ENCODE measurements around the gene ZNF740. TPM values are rescaled to one million over a fixed set of nuclear protein-coding genes. Genes with fewer than 3 reads are reported as not detected.
"Not testable (repeated sequence)": the region's sequence is repeated elsewhere in the genome, so short reads cannot be mapped to it uniquely, and the experiment has no call there.

Gene ZNF740
- total RNA-seq, 4 donors from 2014 or later = 14.9 to 27.7 (median 17.4) TPM

- Histone ChIP-seq H3K4me3 (no peak overlapping the region), H3K27ac (peak overlapping the region in 3 of 4 donors; percentile 38 to 61 (median 59)), H3K27me3 (no peaks in the 10 kb centered on the region), H3K9me3 (no peaks in the 10 kb centered on the region), H3K36me3 (peaks cover 0 to 54% of the 10 kb centered on the region in 2 donors), H3K4me1 (peaks cover 0 to 38% (median 3%) of the 10 kb centered on the region in 3 donors)
- TF ChIP-seq POLR2A (IDR thresholded peaks at IDR 0.05) (no peak), POLR2AphosphoS5 (IDR thresholded peaks at IDR 0.05) (no peak), CTCF (IDR thresholded peaks at IDR 0.05) (no peak), EP300 (IDR thresholded peaks at IDR 0.05) (no peak)
- no peak for ATAC-seq
- 43 to 46% methylated on average over 2 to 5 of the region's 10 CpGs for WGBS, 2 donors (ENCODE audit: low coverage in 1 of 2)
These were observed 8.7 kb upstream of the ZNF740 start for GRCh38 chr12:53171725-53172329.

DNA sequence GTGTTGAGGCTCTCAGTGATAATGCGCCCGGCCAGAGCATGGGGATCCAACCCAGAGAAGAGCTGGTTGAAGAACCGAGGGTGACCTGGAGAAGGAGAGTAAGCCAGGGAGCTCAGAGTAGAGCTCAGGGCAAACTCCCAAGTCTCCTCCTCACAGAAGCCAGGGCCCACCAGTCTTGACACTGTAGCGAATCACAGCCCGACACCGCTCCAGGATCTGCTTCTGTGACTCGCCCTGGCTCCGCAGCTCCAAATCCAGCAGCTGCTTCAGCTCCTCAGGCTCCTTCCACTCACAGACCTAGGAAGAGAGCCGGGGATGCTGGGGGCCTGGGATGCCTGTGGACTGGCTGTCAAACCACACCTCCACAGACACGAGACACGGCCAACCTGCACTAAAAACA is 8.2 kb upstream of the ZNF740 start:
- Histone ChIP-seq H3K4me1 (peaks cover 0 to 38% (median 3%) of the 10 kb centered on the region in 3 donors), H3K27ac (peak overlapping the region in 3 of 4 donors; percentile 38 to 61 (median 59)), H3K36me3 (peaks cover 0 to 48% of the 10 kb centered on the region in 2 donors), H3K9me3 (no peaks in the 10 kb centered on the region), H3K27me3 (no peaks in the 10 kb centered on the region), H3K4me3 (no peak overlapping the region)
- WGBS, 2 donors (ENCODE audit: low coverage in 1 of 2) = 100% methylated on average over 1 of the region's 11 CpGs; no CpG with 5 or more reads in 1 of the 2 donors
- TF ChIP-seq POLR2AphosphoS5 (IDR thresholded peaks at IDR 0.05) (no peak), POLR2A (IDR thresholded peaks at IDR 0.05) (no peak)
- peak; percentile 74 for ATAC-seq

- H3K27ac ChIP-seq = peak overlapping the region in 2 of 4 donors; percentile 59 to 61
- WGBS, 2 donors (ENCODE audit: low coverage in 1 of 2) = 73 to 95% methylated on average over 4 of the region's 10 CpGs
- no peak for ATAC-seq
These were observed 7.3 kb upstream of the ZNF740 start for GRCh38 chr12:53173085-53173715.

DNA sequence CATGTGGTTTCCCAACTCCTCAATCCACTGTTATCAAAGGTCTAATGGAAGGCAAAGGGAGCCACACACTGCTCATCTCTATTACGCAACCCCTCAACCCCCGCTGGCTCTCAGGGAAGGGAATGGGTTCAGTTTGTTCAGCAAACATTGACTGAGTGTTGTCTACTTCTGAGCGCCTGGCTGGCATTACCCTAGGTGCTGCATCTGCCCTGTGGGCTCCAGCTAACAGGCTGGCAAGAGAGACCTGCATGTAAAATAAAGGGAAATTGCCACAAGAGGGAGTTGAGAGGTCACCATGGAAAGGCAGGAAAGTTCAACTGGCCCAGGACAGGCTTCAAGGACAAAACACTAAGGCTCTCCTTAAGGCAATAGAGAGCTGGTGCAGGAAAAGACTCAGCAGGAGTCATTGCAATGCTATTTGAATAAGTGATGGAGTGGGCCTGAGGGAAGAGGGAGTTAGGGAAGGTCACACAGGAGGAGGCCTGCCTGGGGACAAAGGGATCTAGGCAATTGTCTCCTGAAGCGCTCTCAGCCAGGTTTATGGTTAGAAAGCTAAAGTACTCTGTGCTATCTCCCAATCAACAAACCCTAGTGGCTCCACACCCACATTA is 5.5 kb upstream of the ZNF740 start:
- no peaks in the 10 kb centered on the region for H3K27me3 ChIP-seq
- 73% methylated on average over 3 of the region's 4 CpGs; no CpG with 5 or more reads in 1 of the 2 donors for WGBS, 2 donors (ENCODE audit: low coverage in 1 of 2)
- peaks cover 0 to 30% of the 10 kb centered on the region in 2 donors for H3K36me3 ChIP-seq
- TF ChIP-seq POLR2A (IDR thresholded peaks at IDR 0.05) = no peak
- TF ChIP-seq EP300 (IDR thresholded peaks at IDR 0.05) = no peak
- no peak for TF ChIP-seq POLR2AphosphoS5 (IDR thresholded peaks at IDR 0.05)
- peak in 1 of 4 experiments; percentile 18 for TF ChIP-seq CTCF (IDR thresholded peaks at IDR 0.05)
- H3K9me3 ChIP-seq = no peaks in the 10 kb centered on the region
- ATAC-seq = peak; percentile 42
- H3K4me3 ChIP-seq = no peak overlapping the region
- H3K4me1 ChIP-seq = peaks cover 0 to 52% (median 8%) of the 10 kb centered on the region in 3 donors
- no peak overlapping the region for H3K27ac ChIP-seq

More at GRCh38 chr12:53173085-53173715, 7.3 kb upstream of the ZNF740 start:
- Histone ChIP-seq H3K9me3 (no peaks in the 10 kb centered on the region), H3K36me3 (peaks cover 0 to 41% of the 10 kb centered on the region in 2 donors), H3K4me1 (peaks cover 0 to 38% (median 3%) of the 10 kb centered on the region in 3 donors), H3K4me3 (no peak overlapping the region), H3K27me3 (no peaks in the 10 kb centered on the region)
- TF ChIP-seq CTCF (IDR thresholded peaks at IDR 0.05) = no peak
- no peak for TF ChIP-seq EP300 (IDR thresholded peaks at IDR 0.05)
- no peak for TF ChIP-seq POLR2A (IDR thresholded peaks at IDR 0.05)
- no peak for TF ChIP-seq POLR2AphosphoS5 (IDR thresholded peaks at IDR 0.05)

GRCh38 chr12:53176750-53177149 is 3.8 kb upstream of the ZNF740 start:
- Histone ChIP-seq H3K36me3 (peaks cover 0 to 15% of the 10 kb centered on the region in 2 donors), H3K27ac (no peak overlapping the region), H3K27me3 (no peaks in the 10 kb centered on the region), H3K4me3 (no peak overlapping the region), H3K9me3 (no peaks in the 10 kb centered on the region), H3K4me1 (peaks cover 0 to 52% (median 11%) of the 10 kb centered on the region in 3 donors)
- TF ChIP-seq CTCF (IDR thresholded peaks at IDR 0.05) = no peak
- no peak for TF ChIP-seq POLR2AphosphoS5 (IDR thresholded peaks at IDR 0.05)
- TF ChIP-seq EP300 (IDR thresholded peaks at IDR 0.05) = no peak
- no peak for TF ChIP-seq POLR2A (IDR thresholded peaks at IDR 0.05)
- WGBS, 2 donors (ENCODE audit: low coverage in 1 of 2) = 94 to 95% methylated on average over 3 of the region's 3 CpGs
- no peak for ATAC-seq

- not testable (repeated sequence) for ATAC-seq, H3K27ac ChIP-seq
- WGBS, 2 donors (ENCODE audit: low coverage in 1 of 2) = 84 to 89% methylated on average over 6 of the region's 6 CpGs
These were observed 3.1 kb upstream of the ZNF740 start for GRCh38 chr12:53177447-53177846.

GRCh38 chr12:53178803-53179202 is 1.7 kb upstream of the ZNF740 start:
- H3K27ac ChIP-seq = peak overlapping the region in 1 of 4 donors; percentile 98
- H3K36me3 ChIP-seq = peaks cover 0 to 21% of the 10 kb centered on the region in 2 donors
- H3K9me3 ChIP-seq, H3K4me3 ChIP-seq, ATAC-seq, H3K27me3 ChIP-seq: not testable (repeated sequence)
- WGBS, 2 donors (ENCODE audit: low coverage in 1 of 2) = 92 to 94% methylated on average over 4 to 5 of the region's 14 CpGs
- peaks cover 5 to 54% (median 29%) of the 10 kb centered on the region in 3 donors for H3K4me1 ChIP-seq

More at GRCh38 chr12:53177447-53177846, 3.1 kb upstream of the ZNF740 start:
- not testable (repeated sequence) for H3K4me3 ChIP-seq, H3K9me3 ChIP-seq, H3K27me3 ChIP-seq
- H3K36me3 ChIP-seq = peaks cover 0 to 15% of the 10 kb centered on the region in 2 donors
- H3K4me1 ChIP-seq = peaks cover 5 to 52% (median 17%) of the 10 kb centered on the region in 3 donors

Measured in gastroesophageal sphincter (tissue), 4 donors.